Measurements from ENCODE around the gene VAV2.

VAV2 gene

GRCh38 chr9:133726401-133727276 is 265.5 kb downstream of the VAV2 start:
- peak; percentile 70 for DNase-seq (ENCODE audit: low read depth)

DNA sequence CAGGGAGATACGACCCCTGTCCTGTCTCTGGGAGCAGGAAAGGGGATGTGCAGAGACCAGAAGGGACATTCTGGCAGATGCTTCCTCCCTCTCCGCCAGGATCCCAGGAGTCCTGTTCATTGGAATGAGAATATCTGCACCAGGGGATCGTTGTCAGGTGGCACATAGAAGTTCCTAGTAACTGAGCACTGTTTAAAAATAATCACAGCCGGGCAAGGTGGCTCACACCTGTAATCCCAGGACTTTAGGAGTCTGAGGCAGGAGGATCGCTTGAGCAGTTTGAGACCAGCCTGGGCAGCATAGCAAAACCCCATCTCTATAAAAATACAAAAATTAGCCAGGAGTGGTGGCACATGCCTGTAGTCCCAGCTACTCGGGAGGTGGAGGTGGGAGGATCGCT is 266.2 kb downstream of the VAV2 start:
- no peak for DNase-seq (ENCODE audit: low read depth)

- no peak for DNase-seq (ENCODE audit: low read depth)
These were observed 273.4 kb downstream of the VAV2 start for GRCh38 chr9:133718563-133719315.

DNA sequence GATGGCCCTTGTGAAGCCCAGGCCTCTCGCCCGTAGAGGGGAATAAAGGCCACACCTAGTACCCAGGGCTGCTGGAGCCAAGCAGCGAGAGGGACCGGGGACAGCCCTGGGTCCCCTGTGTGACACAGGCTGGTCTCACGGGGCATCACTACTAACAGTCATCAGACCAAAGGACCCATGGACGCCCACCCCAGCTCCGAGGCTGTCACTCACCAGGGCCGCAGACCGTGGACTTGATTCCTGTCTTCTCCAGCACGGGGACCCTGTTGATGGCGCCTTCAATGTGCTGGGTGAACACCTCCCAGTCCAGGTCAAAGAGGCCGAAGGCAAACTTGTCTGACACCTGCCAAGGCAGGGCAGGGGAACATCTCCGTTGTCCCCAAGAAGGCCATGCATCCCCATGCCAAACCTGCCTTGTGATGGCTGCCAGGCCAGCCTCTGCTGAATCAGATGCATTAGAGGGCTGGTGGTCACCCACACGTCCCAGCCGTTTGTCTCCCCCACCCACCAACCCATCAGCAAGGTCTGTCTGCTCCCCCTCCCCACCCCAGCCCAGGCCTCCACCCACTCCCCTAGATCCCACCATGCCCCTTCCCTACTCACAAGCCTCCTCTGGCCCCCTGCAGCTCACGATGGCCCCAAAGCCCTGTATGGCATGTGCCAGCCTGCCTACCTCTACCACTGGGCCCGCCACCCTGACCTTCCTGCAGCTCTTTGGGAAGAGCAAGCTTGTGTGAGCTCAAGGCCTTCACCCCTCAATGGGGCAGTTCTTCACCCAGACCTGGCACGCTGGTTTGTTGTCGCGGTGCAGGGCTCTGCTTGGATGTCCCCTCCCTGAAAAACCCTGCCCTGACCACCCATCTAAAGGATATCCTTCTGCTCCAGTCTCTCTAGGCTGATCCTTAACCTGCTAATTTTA is 274.8 kb downstream of the VAV2 start:
- no peak for DNase-seq (ENCODE audit: low read depth)

- DNase-seq (ENCODE audit: low read depth): peak; percentile 20
These were observed 275.5 kb downstream of the VAV2 start for GRCh38 chr9:133716564-133717112.

DNA sequence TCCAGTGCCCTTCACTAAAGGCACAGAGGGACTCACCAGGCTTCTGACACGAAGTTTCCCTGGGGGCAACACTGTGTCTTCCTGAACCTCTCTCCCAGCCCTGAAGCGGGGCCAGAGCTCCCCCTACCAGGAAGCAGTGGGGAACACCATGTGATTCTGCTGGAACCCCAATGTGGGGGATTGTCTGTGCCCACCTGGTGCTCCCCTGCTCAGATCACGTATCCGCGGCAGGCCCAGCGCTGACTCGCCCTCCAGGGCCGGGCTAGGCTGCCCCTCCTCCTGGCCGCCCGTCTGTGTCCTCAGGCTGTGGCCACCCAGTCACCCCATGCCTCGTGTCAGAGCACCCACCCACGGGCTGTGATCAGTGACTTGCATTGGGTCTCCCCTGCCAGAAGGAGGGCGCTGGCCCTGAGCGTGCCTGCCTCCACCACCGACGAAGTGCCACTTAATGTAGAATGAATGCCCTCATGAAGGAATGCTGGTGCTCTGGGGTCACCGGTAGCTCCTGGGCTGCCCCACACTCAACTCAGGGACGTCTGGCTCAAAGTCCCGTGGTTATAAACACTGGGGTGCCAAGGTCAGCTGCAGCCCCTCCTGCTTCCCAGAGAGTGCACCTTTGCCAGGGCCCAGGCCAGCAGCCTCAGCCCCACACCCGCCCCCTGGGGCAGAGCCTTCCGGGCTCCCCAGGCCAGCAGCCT is 276.1 kb downstream of the VAV2 start:
- peak; percentile 74 for DNase-seq (ENCODE audit: low read depth)

DNA sequence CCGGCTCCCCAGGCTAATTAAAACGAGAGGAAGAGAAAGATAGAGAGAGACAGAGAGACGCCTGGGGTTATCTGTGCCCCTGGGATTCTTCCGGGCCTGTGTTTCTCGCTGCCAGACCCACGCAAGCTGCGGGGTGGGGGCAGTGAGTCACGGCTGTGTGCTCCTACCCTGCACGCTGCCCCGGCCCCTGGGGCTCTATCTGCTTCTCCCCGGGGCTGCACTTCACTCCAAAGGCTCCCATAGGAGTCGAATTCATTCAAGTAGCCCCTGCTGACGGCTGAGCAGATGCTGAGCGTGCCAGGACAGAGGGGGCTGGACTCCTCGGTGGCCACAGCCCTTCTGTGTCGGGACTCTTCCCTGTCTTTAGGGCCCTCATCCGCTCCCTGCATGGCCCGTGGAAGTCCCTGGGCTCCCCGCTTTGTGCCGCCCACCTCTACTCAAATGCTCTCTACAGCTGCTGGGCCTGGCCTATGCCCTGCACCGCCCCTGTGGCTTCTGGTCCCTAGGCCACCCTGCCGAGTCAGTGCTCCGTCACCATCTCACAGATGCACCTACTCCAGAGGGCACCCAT is 276.7 kb downstream of the VAV2 start:
- peak; percentile 89 for DNase-seq (ENCODE audit: low read depth)

DNA sequence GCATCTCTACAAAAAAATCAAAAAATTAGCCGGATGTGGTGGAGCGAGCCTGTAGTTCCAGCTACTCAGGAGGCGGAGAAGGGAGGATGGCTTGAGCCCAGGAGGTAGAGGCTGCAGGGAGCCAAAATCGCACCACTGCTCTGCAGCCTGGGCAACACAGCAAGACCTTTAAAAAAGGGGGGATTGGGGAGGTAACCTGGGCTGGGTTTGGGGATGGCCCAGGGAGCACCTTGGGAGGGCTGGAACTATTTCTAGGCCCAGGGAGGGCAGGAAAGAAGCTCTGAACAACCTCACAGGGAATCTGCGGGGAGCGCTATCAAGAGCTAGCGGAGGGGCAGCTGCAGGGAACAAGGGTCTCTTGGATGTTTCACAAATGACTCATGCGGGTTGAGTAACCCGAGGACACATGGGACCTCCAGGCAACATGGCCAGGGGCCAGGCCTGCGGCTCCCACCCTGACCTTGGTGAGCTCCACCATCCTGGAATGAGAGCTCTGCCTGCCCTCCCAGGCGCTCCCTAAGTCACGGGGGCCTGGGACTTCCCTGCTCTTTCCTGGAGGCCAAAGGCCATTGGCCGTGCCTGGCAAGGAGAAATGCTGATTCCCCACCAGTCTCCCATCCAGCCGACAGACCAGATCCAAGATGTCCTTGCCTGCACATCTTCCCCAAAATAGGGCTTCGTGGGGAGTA is 277.4 kb downstream of the VAV2 start:
- DNase-seq (ENCODE audit: low read depth): peak; percentile 97

GRCh38 chr9:133713960-133714495 is 278.1 kb downstream of the VAV2 start:
- DNase-seq (ENCODE audit: low read depth): no peak

DNA sequence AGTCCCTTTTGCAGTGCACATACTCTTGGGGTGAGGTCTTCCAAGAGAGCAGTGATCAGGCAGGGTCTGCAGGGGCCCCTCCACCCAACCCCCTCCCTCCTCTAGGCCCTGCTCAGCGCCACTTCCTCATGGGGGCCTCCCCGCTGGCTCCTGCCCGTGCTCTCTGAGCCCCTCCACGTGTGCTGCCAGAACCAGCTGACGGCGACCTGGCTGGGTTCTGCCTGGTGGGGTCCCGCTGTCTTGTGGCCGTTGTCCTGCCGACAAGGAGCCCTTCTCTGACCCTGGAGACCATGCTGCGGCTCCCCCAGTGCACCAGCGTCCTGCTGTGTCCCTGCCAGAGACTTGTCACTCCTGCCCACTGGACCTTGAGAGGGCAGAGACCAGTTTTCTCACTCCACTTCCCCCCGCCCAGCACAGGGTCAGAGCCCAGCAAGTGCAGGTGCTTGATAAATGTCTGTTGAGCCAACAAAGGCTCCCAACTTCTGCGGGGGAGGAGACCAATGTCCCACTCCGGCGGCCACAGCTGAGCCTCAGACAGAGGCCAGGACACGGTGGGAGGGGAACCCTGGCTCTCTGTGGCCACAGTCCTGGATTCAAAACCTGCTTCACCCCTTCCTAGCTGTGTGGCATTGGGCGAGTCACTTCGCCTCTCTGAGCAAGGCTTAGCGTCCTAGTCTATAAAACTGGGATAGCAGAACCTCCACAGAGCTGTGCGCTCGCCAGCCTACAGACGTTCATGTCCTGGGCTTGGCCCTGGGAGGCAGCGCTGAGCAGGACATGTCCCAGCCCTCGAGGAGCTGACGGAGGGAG is 278.8 kb downstream of the VAV2 start:
- peak; percentile 12 for DNase-seq (ENCODE audit: low read depth)

DNA sequence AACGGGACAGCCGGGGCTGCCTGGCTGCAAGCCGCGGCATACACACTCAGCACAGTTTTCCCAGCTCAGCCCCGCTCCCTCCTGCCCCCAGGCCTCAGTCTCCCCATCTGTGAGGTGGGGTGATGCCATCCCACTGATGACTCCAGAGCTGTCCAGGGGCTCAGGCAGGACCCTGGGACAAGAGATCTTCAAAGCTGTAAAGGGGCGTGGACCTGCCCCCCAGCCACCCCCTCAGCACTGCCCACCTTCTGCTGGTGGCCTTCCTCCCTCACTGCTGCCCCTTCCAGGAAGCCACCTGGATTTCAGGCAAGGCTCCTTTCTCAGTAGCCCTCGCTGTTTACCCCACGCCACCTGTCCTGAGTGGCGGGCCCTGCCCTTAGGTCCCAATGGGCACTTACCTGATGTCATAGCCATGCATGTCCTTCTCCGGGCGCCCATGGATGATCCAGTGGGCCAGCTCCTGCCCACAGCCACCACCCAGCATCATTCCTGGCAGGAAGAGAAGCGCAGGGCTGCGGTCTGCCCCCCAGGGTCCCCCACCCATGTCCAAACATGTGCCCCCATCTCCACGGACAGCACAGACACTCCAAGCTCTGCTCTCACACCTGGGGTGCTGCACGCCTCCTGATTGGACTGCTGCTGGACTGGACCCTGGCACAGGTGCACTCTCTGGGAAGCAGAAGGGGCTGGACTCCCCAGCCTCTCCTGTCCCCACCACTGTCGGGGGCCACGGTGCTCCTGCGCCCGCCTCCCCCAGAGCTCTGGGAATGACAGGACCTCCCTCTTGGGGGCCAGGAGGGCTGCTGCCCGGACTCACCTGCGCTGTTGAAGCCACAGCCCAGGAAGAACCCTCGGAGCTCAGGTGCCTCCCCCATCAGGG is 279.7 kb downstream of the VAV2 start:
- DNase-seq (ENCODE audit: low read depth): no peak

Data from ELR (cell line).